GM12801 (cell line): ENCODE measurements around the gene NDEL1.

Experiments used
- CTCF ChIP-seq: IDR thresholded peaks from one replicate; pipeline ENCODE4 v1.5.1; 2011; ENCODE audit warnings: control low read depth; ENCODE audit not compliant: insufficient read length; ENCODE audit errors: extremely low read depth

The NDEL1 gene

GRCh38 chr17:8499171-8499570 is 63.5 kb downstream of the NDEL1 start:
- TF ChIP-seq CTCF: no peak

- no peak for TF ChIP-seq CTCF
Measured at GRCh38 chr17:8499614-8500013, 63.9 kb downstream of the NDEL1 start.

GRCh38 chr17:8500609-8501008 is 64.9 kb downstream of the NDEL1 start:
- TF ChIP-seq CTCF: no peak

GRCh38 chr17:8502126-8502525 is 66.4 kb downstream of the NDEL1 start:
- TF ChIP-seq CTCF: no peak

- TF ChIP-seq CTCF: no peak
Measured at GRCh38 chr17:8503368-8503767, 67.7 kb downstream of the NDEL1 start.

- TF ChIP-seq CTCF: no peak
Measured at GRCh38 chr17:8503807-8504206, 68.1 kb downstream of the NDEL1 start.

GRCh38 chr17:8504460-8505207 is 69.0 kb downstream of the NDEL1 start:
- no peak for TF ChIP-seq CTCF
